GM19240 (cell line): ENCODE results near the gene LAMTOR5.

Source experiments
- DNase-seq: peaks from one replicate; pipeline ENCODE4 v3.0.0; 2011; ENCODE audit warnings: low spot score; ENCODE audit not compliant: insufficient read length

The LAMTOR5 gene

GRCh38 chr1:110390692-110391245 lies 16.7 kb downstream of the LAMTOR5 start, which contains the start of gene SLC16A4:
SLC16A4 (minus strand) TSS chr1:110391026; CDS start chr1:110389323, 1,703 bp downstream.
- DNase-seq: no peak

GRCh38 chr1:110390096-110390495 lies 17.4 kb downstream of the LAMTOR5 start:
- no peak for DNase-seq

GRCh38 chr1:110387048-110387754 lies 20.3 kb downstream of the LAMTOR5 start:
- no peak for DNase-seq

GRCh38 chr1:110385369-110385768 lies 22.1 kb downstream of the LAMTOR5 start:
- DNase-seq: no peak

GRCh38 chr1:110384581-110385321 lies 22.7 kb downstream of the LAMTOR5 start:
- DNase-seq: peak; percentile 21

GRCh38 chr1:110383251-110383990 lies 24.1 kb downstream of the LAMTOR5 start:
- DNase-seq: no peak

GRCh38 chr1:110380672-110381283 lies 26.7 kb downstream of the LAMTOR5 start:
- DNase-seq: no peak

- DNase-seq: no peak
Measured at GRCh38 chr1:110375490-110375889, 32.0 kb downstream of the LAMTOR5 start.

GRCh38 chr1:110370827-110371226 lies 36.7 kb downstream of the LAMTOR5 start:
- DNase-seq: no peak

- DNase-seq: no peak
Measured at GRCh38 chr1:110364221-110364620, 43.3 kb downstream of the LAMTOR5 start.

- DNase-seq: no peak
Measured at GRCh38 chr1:110361856-110362255, 45.6 kb downstream of the LAMTOR5 start.

GRCh38 chr1:110360431-110360830 lies 47.1 kb downstream of the LAMTOR5 start:
- no peak for DNase-seq

GRCh38 chr1:110356379-110356778 lies 51.1 kb downstream of the LAMTOR5 start:
- no peak for DNase-seq

- DNase-seq: no peak
Measured at GRCh38 chr1:110355321-110355720, 52.2 kb downstream of the LAMTOR5 start.
